HepG2 (cell line): ENCODE measurements around the gene PRR35. TPM values are rescaled to one million over a fixed set of nuclear protein-coding genes. Genes with fewer than 3 reads are reported as not detected.

Experiments used
- ATAC-seq: fragments of 200-7000 bp; cut with Tn5 transposase; 3 replicates; pipeline ENCODE4 v1.9.1; 2020; ENCODE audit warnings: mild to moderate bottlenecking, moderate library complexity
- BruUV-seq: library from RNA; stranded (reverse); fragments of 400-500 nt; replicated peaks from 2 replicates; lab custom pipeline; 2021; lab: Mats Ljungman, UMichigan
- CTCF ChIA-PET: fragments of 300-600 bp; formaldehyde crosslinking; extraction: SDS; loops from one replicate; lab custom pipeline; 2021; ENCODE audit warnings: low total read pairs, inconsistent platforms, low intra/inter-chr PET ratio; lab: Yijun Ruan, JAX
- POLR2A ChIA-PET: fragments of 350-600 bp; sonication (Branson Sonifier 250); formaldehyde crosslinking; loops from one replicate; lab custom pipeline; 2020; ENCODE audit warnings: antibody characterized with exemption, inconsistent platforms; lab: Yijun Ruan, JAX
- DNase-seq: peaks from one replicate; pipeline ENCODE4 v3.0.0-alpha.2; 2015; ENCODE audit warnings: low spot score
- FAIRE-seq: peaks from 3 replicates; lab custom pipeline; 2011; peaks lifted over from hg19 to GRCh38; lab: Jason Lieb, UNC
- H2AFZ ChIP-seq: one replicate; pipeline ENCODE4 v1.6.1; 2011; ENCODE audit warnings: low read length, inconsistent platforms
- H3K27ac ChIP-seq: fragments of 300-600 bp; 3 replicates; pipeline ENCODE4 v1.8.0; 2011; ENCODE audit warnings: mixed run types, mild to moderate bottlenecking, mixed read lengths, low read length, inconsistent platforms; ENCODE audit not compliant: insufficient read depth; ENCODE audit errors: extremely low read length
- H3K27me3 ChIP-seq, 2 experiments: fragments of 200-600 bp in 1 of 2; 2 replicates in 1 of 2; 3 replicates in 1 of 2; pipeline versions ENCODE4 v1.6.0 to v1.8.0; 2011; ENCODE audit warnings: low read length in 2 of 2, mild to moderate bottlenecking in 2 of 2, moderate library complexity in 2 of 2, inconsistent platforms in 1 of 2; ENCODE audit not compliant: insufficient read depth in 2 of 2, control insufficient read depth in 1 of 2
- H3K36me3 ChIP-seq, 2 experiments: fragments of 200-600 bp in 1 of 2; replicated peaks in 1 of 2; 2 replicates in 1 of 2; 3 replicates in 1 of 2; pipeline versions ENCODE4 v1.5.1 to v1.8.0; 2011; ENCODE audit warnings: low read length in 2 of 2, inconsistent platforms in 1 of 2; ENCODE audit not compliant: insufficient read depth in 2 of 2, control insufficient read depth in 1 of 2
- H3K4me1 ChIP-seq: 2 replicates; pipeline ENCODE4 v1.5.1; 2012; ENCODE audit warnings: low read length, inconsistent platforms; ENCODE audit not compliant: insufficient read depth
- H3K4me2 ChIP-seq: 2 replicates; pipeline ENCODE4 v1.6.0; 2011; ENCODE audit warnings: low read depth, low read length, inconsistent platforms
- H3K4me3 ChIP-seq, 3 experiments: fragments of 200-600 bp in 1 of 3; sonication (generic), shearing (Covaris generic) in 1 of 3; replicated peaks in 1 of 3; 2 replicates each; pipeline ENCODE4 v1.5.1; 2011 to 2016; ENCODE audit warnings: low read length in 3 of 3, inconsistent platforms in 2 of 3, low read depth in 2 of 3, mild to moderate bottlenecking in 2 of 3, control low read depth in 1 of 3, mixed read lengths in 1 of 3; ENCODE audit not compliant: insufficient read depth in 1 of 3
- H3K79me2 ChIP-seq: one replicate; pipeline ENCODE4 v1.6.1; 2011; ENCODE audit warnings: low read length, inconsistent platforms; ENCODE audit not compliant: insufficient read depth
- H3K9ac ChIP-seq: 2 replicates; pipeline ENCODE4 v1.6.0; 2011; ENCODE audit warnings: mild to moderate bottlenecking, low read depth, low read length, inconsistent platforms; ENCODE audit not compliant: insufficient read depth
- H3K9me3 ChIP-seq: 2 replicates; pipeline ENCODE4 v1.5.1; 2012; ENCODE audit warnings: mild to moderate bottlenecking, low read length
- H4K20me1 ChIP-seq: 2 replicates; pipeline ENCODE4 v1.6.0; 2011; ENCODE audit warnings: inconsistent platforms, mild to moderate bottlenecking, low read length, moderate library complexity; ENCODE audit not compliant: insufficient read depth
- BCL6 ChIP-seq: IDR thresholded peaks from 2 replicates; pipeline ENCODE4 v1.6.1; 2016; ENCODE audit warnings: missing genetic modification reagents, missing compliant biosample characterization
- CSRNP1 ChIP-seq: sonication (generic); formaldehyde crosslinking; IDR thresholded peaks from 2 replicates; pipeline ENCODE4 v1.8.1; 2023; ENCODE audit warnings: mild to moderate bottlenecking, missing genetic modification reagents
- DZIP1 ChIP-seq: sonication (generic); formaldehyde crosslinking; IDR thresholded peaks from 2 replicates; pipeline ENCODE4 v1.5.0; 2020; ENCODE audit warnings: mild to moderate bottlenecking, missing genetic modification reagents
- EED ChIP-seq: sonication (generic); formaldehyde crosslinking; IDR thresholded peaks from 2 replicates; pipeline ENCODE4 v1.5.0; 2020; ENCODE audit warnings: mild to moderate bottlenecking, missing genetic modification reagents
- GTF3A ChIP-seq: sonication (generic); formaldehyde crosslinking; conservative IDR thresholded peaks from 2 replicates; pipeline ENCODE4 v1.4.0; 2020; ENCODE audit warnings: mild to moderate bottlenecking, missing genetic modification reagents
- HNRNPL ChIP-seq: fragments of 200-400 bp; formaldehyde crosslinking; IDR thresholded peaks from 2 replicates; pipeline ENCODE4 v1.6.1; 2017; ENCODE audit warnings: mild to moderate bottlenecking, low read depth, low read length
- U2AF1 ChIP-seq: fragments of 200-400 bp; formaldehyde crosslinking; optimal IDR thresholded peaks from 2 replicates; pipeline ENCODE3; 2017; ENCODE audit warnings: mild to moderate bottlenecking, low read depth, low read length
- ZNF101 ChIP-seq: sonication (generic); formaldehyde crosslinking; IDR thresholded peaks from 2 replicates; pipeline ENCODE4 v1.4.0; 2020; ENCODE audit warnings: mild to moderate bottlenecking, low read depth, missing genetic modification reagents, borderline replicate concordance
- ZNF160 ChIP-seq: sonication (generic); formaldehyde crosslinking; IDR thresholded peaks from 2 replicates; pipeline ENCODE4 v1.8.0; 2022; ENCODE audit warnings: mild to moderate bottlenecking, inconsistent platforms, missing genetic modification reagents
- ZNF274 ChIP-seq: sonication (generic); formaldehyde crosslinking; IDR thresholded peaks from 2 replicates; pipeline ENCODE4 v1.5.1; 2020; ENCODE audit warnings: mild to moderate bottlenecking, missing genetic modification reagents
- ZNF441 ChIP-seq: sonication (generic); formaldehyde crosslinking; IDR thresholded peaks from 2 replicates; pipeline ENCODE4 v1.7.0; 2021; ENCODE audit warnings: missing genetic modification reagents, borderline replicate concordance
- WGBS: methylation state at CpG from one replicate; pipeline ENCODE4 v1.1.6; 2017; ENCODE audit warnings: low lambda C conversion rate; 5-methylcytosine and 5-hydroxymethylcytosine counted together
- in situ Hi-C: cut with HindIII; loops from 2 replicates; pipeline ENCODE4 v1.10.0; 2017; ENCODE audit warnings: low pct_unique_long_range_greater_than_20kb; ENCODE audit not compliant: extremely low pct_ligation_motif_present
- intact Hi-C: fragments of 100-400 bp; cut with micrococcal nuclease; formaldehyde crosslinking; loops from one replicate; pipeline ENCODE4 v1.10.0; 2022; ENCODE audit not compliant: unreplicated experiment
- polyA plus RNA-seq, 8 experiments: library from polyadenylated mRNA; depleted of rRNA in 3 of 8; stranded (reverse) in 7 of 8; unstranded in 1 of 8; fragments of >200 nt; fragmentation: Illumina TruSeq in 4 of 8; extraction: Trizol in 4 of 8; gene quantifications; 2 replicates each; pipeline versions ENCODE4 v1.2.1 to v1.2.3, GENCODE V29; 2011 to 2016; ENCODE audit warnings: low read depth in 4 of 8, missing spikeins in 1 of 8, mixed read lengths in 1 of 8; ENCODE audit not compliant: insufficient read depth in 1 of 8
- total RNA-seq, 5 experiments: library from RNA; depleted of rRNA; stranded (reverse); fragments of >200 nt; fragmentation: Illumina TruSeq; extraction: Trizol; gene quantifications; 2 replicates each; pipeline ENCODE4 v1.2.3, GENCODE V29; 2016; ENCODE audit warnings: low read depth in 1 of 5

The PRR35 gene
- total and polyA plus RNA-seq, 2 of the 13 experiments (the other 11 are each of a cell fraction or from before 2014, with no cell fraction given) = 0.07 to 0.16 TPM

- POLR2A ChIA-PET = interaction anchor here (1.0 to 2.0 kb wide), 3 partner anchors 10 to 42 kb away, joined by 3 to 8 read pairs (median 4); partner anchors contain the start of gene CAPN15
- FAIRE-seq = no peak
These were observed 8.4 kb downstream of the PRR35 start for GRCh38 chr16:568401-569258.

GRCh38 chr16:569445-570254, 9.5 kb downstream of the PRR35 start, which contains the start of gene PIGQ:
Gene PIGQ (plus strand): TSS chr16:569968. CDS start chr16:574075, 4,107 bp downstream.
- H3K4me3 ChIP-seq = peak within 1 kb of the TSS; percentile 88 to 97 (median 92)
- H3K27me3 ChIP-seq = peaks cover 4 to 17% of the 10 kb centered on the region in 2 experiments
- WGBS = 0% methylated on average over 1 of the region's 87 CpGs
- H3K4me2 ChIP-seq = peak within 1 kb of the TSS; percentile 91
- H3K4me1 ChIP-seq = peaks cover 56% of the 10 kb centered on the region
- peak within 1 kb of the TSS; percentile 80 for H3K9ac ChIP-seq
- H3K27ac ChIP-seq = peak within 1 kb of the TSS; percentile 79
- no peak within 1 kb of the TSS for H2AFZ ChIP-seq
- no TSS peak for BruUV-seq
- H3K9me3 ChIP-seq = no peaks in the 10 kb centered on the region
- intact Hi-C loops (loop anchor here (5.0 kb wide), 1 partner anchor 37 kb away; no protein-coding TSS in a partner anchor), in situ Hi-C loops (no loop called here)
- ATAC-seq = peak; percentile 70
- no peak for FAIRE-seq
- H3K36me3 ChIP-seq = peaks cover 1 to 5% of the 10 kb centered on the region in 2 experiments; a peak in 1 of 5 replicates
- H3K79me2 ChIP-seq = peaks cover 7% of the 10 kb centered on the region
- H4K20me1 ChIP-seq = no peaks in the 10 kb centered on the region
- DNase-seq = peak; percentile 70
- ChIA-PET POLR2A (interaction anchor here (1.7 to 2.0 kb wide), 2 partner anchors 11 to 43 kb away, joined by 4 to 8 read pairs; partner anchors contain the start of gene CAPN15), CTCF (no interaction called here)
- TF ChIP-seq ZNF160 (no peak), CSRNP1 (CRISPR knock-in tag) (no peak), DZIP1 (CRISPR knock-in tag) (no peak), U2AF1 (no peak), ZNF101 (CRISPR knock-in tag) (no peak), ZNF274 (CRISPR knock-in tag) (no peak), GTF3A (CRISPR knock-in tag) (no peak), BCL6 (CRISPR knock-in tag) (no peak)

More at GRCh38 chr16:568401-569258, 8.4 kb downstream of the PRR35 start:
- Histone ChIP-seq H3K36me3 (0 out of 5 replicates have a peak, but pooled peaks cover 0 to 5% of the 10 kb centered on the region in 2 experiments), H3K9ac (peak overlapping the region; percentile 70; the same call in 1 of the 2 replicates), H3K27ac (peak overlapping the region; percentile 79), H3K9me3 (no peaks in the 10 kb centered on the region)
- DNase-seq = no peak
- 0 out of 2 replicates have a peak, but pooled peaks have one; percentile 21 for TF ChIP-seq EED (CRISPR knock-in tag)
- TF ChIP-seq ZNF441 (CRISPR knock-in tag) = no peak
- 0 out of 2 replicates have a peak, but pooled peaks have one; percentile 10 for TF ChIP-seq HNRNPL
- TF ChIP-seq, all 625 proteins: peak for 2
- Histone ChIP-seq H3K4me1 (peaks cover 64% of the 10 kb centered on the region), H3K4me3 (peak overlapping the region; percentile 68 to 92 (median 88); a peak in 5 of 6 replicates), H3K79me2 (peaks cover 7% of the 10 kb centered on the region), H2AFZ (no peak overlapping the region), H3K4me2 (peak overlapping the region; percentile 91), H3K27me3 (peaks cover 7 to 25% of the 10 kb centered on the region in 2 experiments), H4K20me1 (no peaks in the 10 kb centered on the region)
- 0% methylated on average over 1 of the region's 11 CpGs for WGBS
- intact Hi-C loops = loop anchor here (5.0 kb wide), 1 partner anchor 36 kb away; no protein-coding TSS in a partner anchor
- peak; percentile 3; the same call in 2 of the 3 replicates for ATAC-seq
- CTCF ChIA-PET = no interaction called here
- in situ Hi-C loops = no loop called here
- BruUV-seq = no TSS peak
